ENCODE measurements around the gene FBF1.

GRCh38 chr17:75876190-75876937 lies 64.5 kb downstream of the FBF1 start:
- TF ChIP-seq CTCF (IDR thresholded peaks at IDR 0.05) (peak in 1 of 4 experiments; percentile 9), POLR2A (IDR thresholded peaks at IDR 0.05) (no peak)
